HG02870 (cell line): ENCODE results near the gene MYL1.

Experiments used
- ATAC-seq: cut with Tn5 transposase; IDR thresholded peaks from one replicate; pipeline ENCODE4 v1.9.1; 2021; ENCODE audit warnings: mild to moderate bottlenecking, moderate library complexity; ENCODE audit not compliant: unreplicated experiment

MYL1 gene

GRCh38 chr2:210315015-210315788 lies at the start of gene MYL1:
Gene MYL1, minus strand, starts transcription at chr2:210315174. Its CDS starts 132 bp downstream, at chr2:210315042.
- ATAC-seq = no peak

- no peak for ATAC-seq
These were observed 48.9 kb upstream of the MYL1 start for GRCh38 chr2:210363876-210364275.

DNA sequence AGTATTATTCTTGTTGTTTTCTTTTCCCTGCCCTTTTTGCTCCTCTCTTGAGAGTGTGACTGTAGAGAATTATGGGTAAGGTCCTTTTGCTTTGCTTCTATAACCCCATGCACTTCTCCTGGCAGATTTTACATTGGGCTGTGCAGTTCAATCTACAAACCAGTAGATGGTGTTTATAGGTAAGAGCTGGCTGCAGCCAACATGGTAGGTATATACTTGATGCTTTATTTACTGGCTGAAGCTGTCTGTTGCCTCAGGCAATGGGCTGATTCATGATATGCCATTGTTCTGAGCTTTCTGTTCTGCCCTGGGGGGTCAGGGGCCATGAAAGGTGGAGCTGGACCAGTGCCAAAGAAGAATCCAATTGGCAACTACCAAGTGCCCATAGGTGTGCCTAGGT lies 48.3 kb upstream of the MYL1 start:
- ATAC-seq = no peak

GRCh38 chr2:210360412-210360811 lies 45.4 kb upstream of the MYL1 start:
- no peak for ATAC-seq

GRCh38 chr2:210356944-210357343 lies 42.0 kb upstream of the MYL1 start:
- ATAC-seq = no peak

DNA sequence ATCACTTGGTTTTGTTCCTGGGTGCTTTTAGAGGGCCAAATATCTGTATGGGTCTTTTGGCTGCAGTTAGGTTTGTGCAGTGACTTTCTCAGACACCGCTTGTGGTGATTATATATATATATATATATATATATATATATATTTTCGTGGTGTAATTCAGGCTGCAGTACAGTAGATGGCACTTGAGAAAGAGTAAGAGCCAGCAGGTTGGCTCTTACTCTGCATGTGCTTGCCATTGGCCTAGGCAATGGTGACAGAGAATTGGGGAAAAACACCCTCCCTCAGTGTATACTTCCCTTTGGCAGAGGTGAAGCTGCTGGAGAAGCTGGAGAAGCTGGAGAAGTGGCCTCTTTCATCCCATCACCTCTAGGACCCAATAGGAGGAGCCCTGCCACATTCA lies 22.2 kb upstream of the MYL1 start:
- no peak for ATAC-seq

DNA sequence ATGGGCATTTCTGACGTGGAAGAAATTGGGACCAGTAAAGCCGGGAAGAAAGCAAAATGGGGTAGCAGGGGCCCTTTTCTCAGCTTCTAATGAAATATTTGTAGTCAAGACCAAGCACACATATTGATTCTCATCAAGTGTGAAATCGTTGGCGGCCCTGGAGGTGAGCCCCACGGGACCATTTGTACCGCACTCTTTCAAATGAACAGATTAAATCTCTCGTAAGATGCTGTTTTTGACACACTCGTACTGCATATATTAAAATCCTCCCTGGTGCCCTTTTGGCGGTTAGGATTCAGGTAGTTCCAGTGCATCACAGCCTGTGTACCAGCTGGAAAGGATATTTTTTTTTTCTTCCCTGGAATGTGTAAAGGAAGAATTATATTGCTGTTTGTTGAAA lies 9.9 kb upstream of the MYL1 start:
- no peak for ATAC-seq

- no peak for ATAC-seq
These were observed 9.5 kb upstream of the MYL1 start for GRCh38 chr2:210324458-210324857.

- ATAC-seq = no peak
These were observed 8.0 kb upstream of the MYL1 start for GRCh38 chr2:210323003-210323402.

- ATAC-seq = no peak
These were observed 3.9 kb upstream of the MYL1 start for GRCh38 chr2:210318891-210319290.

DNA sequence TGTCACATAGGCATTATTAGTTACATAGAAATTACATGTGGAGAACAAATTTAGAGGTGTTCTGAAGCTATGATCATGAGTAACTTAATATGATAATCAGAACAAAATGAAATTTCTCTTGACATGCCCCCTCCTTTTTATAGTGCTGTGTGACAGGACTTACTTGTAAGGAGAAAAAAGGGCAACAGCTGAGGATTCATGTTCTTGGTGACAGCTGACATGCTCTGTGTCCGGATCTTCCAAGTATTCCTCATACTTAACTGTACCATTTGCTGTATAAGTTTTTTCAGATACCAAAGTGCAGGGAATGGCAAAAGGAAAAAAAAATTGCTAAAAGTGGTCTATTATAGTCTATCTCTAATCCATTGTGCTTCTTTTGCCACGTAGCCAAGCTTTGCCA lies 3.5 kb upstream of the MYL1 start:
- ATAC-seq = no peak

- ATAC-seq = no peak
These were observed 4.4 kb downstream of the MYL1 start for GRCh38 chr2:210310550-210310949.

GRCh38 chr2:210309548-210310233 lies 5.3 kb downstream of the MYL1 start:
- ATAC-seq = no peak

GRCh38 chr2:210303498-210303897 lies 11.5 kb downstream of the MYL1 start:
- ATAC-seq = no peak

- no peak for ATAC-seq
These were observed 12.6 kb downstream of the MYL1 start for GRCh38 chr2:210302326-210302725.

DNA sequence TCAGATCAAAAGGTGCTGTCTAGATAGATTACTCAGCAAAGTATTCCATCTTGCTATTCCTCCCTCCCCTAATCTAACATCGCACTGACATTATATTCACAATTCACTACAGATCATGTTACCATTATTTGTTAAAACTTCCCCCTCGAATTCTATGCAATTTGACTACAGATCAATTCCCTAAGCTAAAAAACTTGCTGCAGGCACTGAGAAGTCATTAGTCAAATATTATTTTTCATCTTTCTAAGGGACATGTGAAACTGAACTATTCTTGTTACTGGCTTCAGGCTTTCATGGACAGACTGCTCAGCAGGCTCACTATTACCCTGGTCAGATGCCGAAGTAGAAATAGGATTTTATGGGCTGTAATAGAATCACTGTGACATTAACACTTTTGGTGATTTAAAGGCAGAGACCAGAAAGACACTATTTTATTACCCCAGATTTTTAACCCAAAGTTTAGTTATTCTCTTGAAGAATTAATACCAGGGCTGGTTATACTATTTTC lies 15.1 kb downstream of the MYL1 start:
- ATAC-seq = no peak

DNA sequence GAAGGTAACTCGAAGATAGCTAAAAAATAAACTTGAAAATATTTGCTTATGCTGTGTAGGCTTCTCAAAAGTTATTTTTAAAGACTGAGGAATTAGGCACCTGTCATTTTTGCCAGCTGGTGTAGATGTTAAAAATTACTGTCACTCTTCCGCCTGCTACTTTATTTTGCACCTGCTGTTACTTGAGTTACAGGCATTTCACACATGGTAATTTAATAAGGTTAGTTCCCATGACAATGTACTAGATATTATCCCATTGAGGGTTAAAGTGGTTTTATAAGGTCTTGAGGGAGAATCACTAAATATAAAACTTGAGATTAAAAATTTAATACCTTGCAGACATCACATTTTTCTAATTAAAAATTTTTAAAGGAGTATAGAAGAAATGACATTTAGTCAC lies 26.6 kb downstream of the MYL1 start:
- ATAC-seq = no peak

GRCh38 chr2:210287301-210287700 lies 27.7 kb downstream of the MYL1 start:
- ATAC-seq = no peak

DNA sequence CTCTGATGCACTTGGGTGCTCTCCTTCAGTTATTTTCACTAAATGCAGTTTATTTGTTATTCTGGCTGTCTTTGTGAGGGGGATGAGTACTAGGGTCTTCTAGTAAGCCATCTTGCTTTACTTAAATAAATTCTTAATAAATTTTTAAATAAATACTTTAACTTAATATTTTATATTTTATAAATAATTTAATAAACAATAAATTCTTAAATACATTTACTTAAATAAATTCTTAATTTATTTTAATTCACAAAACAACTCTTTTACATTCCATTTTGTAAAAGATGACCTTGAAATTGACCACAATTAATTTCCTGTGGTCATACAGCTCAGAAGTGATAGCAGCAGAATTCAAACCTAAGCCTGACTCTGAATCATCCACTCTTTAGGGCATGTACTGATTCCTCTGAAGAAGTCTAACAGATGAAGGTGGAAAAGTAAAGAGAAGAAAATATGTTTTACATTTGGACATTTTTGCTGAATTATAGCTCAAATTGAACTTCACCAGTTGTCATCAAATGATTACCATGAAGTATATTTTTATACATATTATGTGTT lies 28.8 kb downstream of the MYL1 start:
- no peak for ATAC-seq

GRCh38 chr2:210277133-210277532 lies 37.8 kb downstream of the MYL1 start:
- ATAC-seq = no peak

- ATAC-seq = no peak
These were observed 43.7 kb downstream of the MYL1 start for GRCh38 chr2:210271300-210271699.

- no peak for ATAC-seq
These were observed 45.8 kb downstream of the MYL1 start for GRCh38 chr2:210269148-210269547.
